Fibroblast of peridontal ligament (primary cell): ENCODE results near the gene ITCH.

Experiments
- DNase-seq: peaks from one replicate; pipeline ENCODE4 v3.0.0-alpha.2; 2010; ENCODE audit errors: extremely low read depth

Gene ITCH

GRCh38 chr20:34549291-34549928 is 186.3 kb downstream of the ITCH start:
- no peak for DNase-seq

GRCh38 chr20:34549929-34550305 is 186.8 kb downstream of the ITCH start:
- DNase-seq, result no peak

GRCh38 chr20:34552569-34552968 is 189.5 kb downstream of the ITCH start:
- no peak for DNase-seq

DNA sequence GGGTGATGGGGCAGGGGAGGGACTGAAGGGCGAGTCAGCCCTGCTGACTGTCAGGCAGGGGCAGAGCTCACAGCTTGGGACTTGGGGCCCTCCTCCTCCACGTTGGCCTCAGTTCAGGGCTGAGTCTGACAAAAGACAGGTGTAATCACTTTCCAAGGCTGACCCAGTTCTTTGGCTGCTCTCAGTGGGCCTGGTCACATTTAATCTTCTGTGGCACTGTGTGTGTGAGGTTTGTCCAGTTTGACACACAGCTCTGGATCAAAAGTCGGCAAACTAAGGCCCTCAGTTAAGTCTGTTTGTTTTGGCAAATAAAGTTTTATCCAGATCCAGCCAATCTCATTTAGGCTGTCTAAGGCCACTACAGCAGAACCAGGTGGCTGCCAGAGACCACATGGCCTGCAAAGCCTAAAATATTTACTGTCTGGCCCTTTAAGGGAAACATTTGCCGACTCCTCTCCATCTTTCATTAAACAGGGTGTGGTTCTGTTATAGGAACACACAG is 190.3 kb downstream of the ITCH start:
- no peak for DNase-seq

DNA sequence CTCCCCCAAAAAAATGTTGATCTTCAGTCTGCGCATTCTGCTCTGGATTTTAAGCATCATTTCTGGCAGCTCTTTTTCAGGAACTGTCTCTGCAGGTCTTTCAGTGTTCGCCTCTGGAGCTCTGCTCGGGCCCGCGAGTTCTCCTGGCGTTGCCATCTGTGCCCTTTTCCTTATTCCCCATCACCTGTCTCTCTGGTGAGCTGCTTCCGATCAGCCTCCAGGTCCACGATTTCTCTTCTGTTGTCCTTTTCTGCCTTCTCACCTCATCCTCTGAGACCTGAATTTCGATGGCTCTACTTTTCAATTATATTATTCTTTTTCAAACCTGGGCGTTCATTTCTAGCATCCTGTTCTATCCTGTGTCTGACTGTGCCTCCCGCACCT is 194.9 kb downstream of the ITCH start:
- no peak for DNase-seq

DNA sequence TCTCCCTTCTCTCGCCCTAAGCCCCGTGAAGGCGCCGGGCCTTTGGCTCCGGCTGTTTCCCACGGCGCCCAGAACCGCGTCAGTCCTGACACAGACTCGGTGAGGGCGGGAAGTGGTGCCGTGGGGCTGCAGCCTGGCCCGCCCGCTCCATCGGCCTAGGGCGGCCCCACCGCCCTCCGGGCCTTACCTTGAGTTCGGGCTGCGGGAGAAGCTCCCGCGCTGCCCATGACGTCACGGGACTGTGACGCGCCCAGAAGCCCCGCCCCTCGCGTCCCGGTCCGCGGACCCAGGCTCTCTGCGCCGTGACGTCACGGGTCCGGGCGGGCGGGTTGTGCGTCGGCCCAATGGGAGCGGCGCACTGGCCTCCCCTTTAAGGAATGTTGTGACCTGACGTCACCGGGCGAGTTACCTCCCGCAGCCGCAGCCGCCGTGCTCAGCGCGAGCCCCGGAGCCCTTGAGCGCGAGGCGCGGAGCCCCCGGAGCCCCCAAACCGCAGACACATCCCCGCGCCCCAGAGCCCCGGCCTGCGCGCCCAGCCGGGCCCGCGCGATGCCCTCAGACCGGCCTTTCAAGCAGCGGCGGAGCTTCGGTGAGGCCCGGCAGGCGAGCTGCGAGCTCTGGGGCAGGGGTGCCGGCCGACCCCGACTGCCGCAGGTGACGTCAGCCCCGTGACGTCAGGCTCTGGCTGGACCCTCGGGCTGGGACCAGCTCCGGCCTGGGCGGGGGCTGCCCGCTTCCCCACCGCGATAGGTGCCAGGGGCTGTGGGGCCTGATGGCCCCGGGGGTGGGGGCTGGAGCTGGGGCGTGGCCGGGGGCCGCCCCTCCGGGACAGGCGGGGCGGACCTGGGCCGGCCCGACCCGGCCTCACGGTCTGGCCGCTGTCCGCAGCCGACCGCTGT is 195.5 kb downstream of the ITCH start, which contains the start of gene MAP1LC3A:
MAP1LC3A (plus strand) TSS at position 399 of the 899 bp plus-strand sequence; CDS start at position 550, 151 bp downstream.
- peak; percentile 92 for DNase-seq

DNA sequence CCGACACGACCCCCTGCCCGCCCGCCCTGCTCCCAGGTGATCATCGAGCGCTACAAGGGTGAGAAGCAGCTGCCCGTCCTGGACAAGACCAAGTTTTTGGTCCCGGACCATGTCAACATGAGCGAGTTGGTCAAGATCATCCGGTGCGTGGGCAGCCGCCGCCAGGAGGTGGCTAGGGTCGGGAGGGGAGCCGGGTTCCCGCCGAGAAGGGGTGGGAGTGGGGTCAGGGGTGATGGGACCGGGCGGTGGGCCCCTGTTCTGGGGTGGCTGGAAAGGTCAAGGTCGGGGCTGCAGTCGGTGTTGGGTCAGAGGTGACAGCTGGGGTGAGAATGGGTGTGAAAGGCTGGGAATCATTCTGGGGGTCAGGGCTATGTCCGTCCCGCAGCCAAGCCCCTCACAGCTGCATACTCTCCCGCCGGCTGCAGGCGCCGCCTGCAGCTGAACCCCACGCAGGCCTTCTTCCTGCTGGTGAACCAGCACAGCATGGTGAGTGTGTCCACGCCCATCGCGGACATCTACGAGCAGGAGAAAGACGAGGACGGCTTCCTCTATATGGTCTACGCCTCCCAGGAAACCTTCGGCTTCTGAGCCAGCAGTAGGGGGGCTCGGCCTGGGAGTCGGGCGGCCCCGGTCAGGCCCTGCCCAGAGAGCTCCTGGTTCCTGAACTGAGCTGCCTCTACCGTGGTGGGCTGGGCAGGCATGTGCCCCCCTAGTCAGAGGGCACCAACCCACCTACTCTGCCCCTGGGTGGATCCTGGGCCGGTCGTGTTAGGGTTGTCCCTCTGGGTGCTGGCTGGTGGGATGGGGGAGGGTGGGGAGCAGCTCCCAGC is 196.5 kb downstream of the ITCH start:
- no peak for DNase-seq

- no peak for DNase-seq
Measured at GRCh38 chr20:34560141-34560523, 197.1 kb downstream of the ITCH start.

DNA sequence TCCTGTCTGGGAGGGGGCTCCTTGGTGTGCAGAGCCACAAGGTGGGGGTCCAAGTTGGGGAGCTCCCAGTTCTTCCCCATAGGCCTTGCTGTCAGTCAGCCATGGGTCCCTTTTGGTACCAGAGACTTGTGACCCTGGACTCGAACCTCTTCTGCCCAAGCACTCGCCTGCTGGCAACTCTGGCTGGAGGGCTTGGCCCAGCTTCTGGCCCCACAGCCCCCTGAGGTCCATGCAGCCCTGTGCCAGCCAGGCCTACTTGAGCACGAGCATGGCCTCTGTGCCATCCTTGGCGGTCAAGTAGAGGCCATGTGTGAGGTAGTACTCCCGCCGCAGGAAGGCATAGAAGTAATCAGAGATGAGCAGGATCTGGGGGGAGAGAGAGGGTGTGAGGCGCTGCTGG is 197.5 kb downstream of the ITCH start:
- no peak for DNase-seq
